GM18508 (cell line): Measurements from ENCODE around the gene KYNU.
"Not testable (repeated sequence)": the region's sequence is repeated elsewhere in the genome, so short reads cannot be mapped to it uniquely, and the experiment has no call there.

Experiments
- ATAC-seq: cut with Tn5 transposase; IDR thresholded peaks from one replicate; pipeline ENCODE4 v1.9.1; 2021; ENCODE audit warnings: moderate number of reproducible peaks; ENCODE audit not compliant: insufficient read depth, unreplicated experiment

The KYNU gene

GRCh38 chr2:142992840-142993239 lies 115.4 kb downstream of the KYNU start:
- ATAC-seq = no peak

- ATAC-seq = no peak
Observed at GRCh38 chr2:142993771-142994170, 116.3 kb downstream of the KYNU start.

- ATAC-seq = no peak
Observed at GRCh38 chr2:142994665-142995064, 117.2 kb downstream of the KYNU start.

GRCh38 chr2:142997231-142997630 lies 119.8 kb downstream of the KYNU start:
- no peak for ATAC-seq

GRCh38 chr2:143000599-143000998 lies 123.1 kb downstream of the KYNU start:
- no peak for ATAC-seq

- ATAC-seq = no peak
Observed at GRCh38 chr2:143001501-143001900, 124.0 kb downstream of the KYNU start.

- ATAC-seq = no peak
Observed at GRCh38 chr2:143015656-143016055, 138.2 kb downstream of the KYNU start.

- ATAC-seq = no peak
Observed at GRCh38 chr2:143026411-143027054, 149.1 kb downstream of the KYNU start.

GRCh38 chr2:143029141-143029540 lies 151.7 kb downstream of the KYNU start:
- no peak for ATAC-seq

GRCh38 chr2:143030127-143030526 lies 152.7 kb downstream of the KYNU start:
- ATAC-seq = no peak

GRCh38 chr2:143034292-143035074 lies 157.0 kb downstream of the KYNU start:
- peak; percentile 81 for ATAC-seq

- no peak for ATAC-seq
Observed at GRCh38 chr2:143051465-143051864, 174.0 kb downstream of the KYNU start.

GRCh38 chr2:143053437-143053836 lies 176.0 kb downstream of the KYNU start:
- not testable (repeated sequence) for ATAC-seq

- ATAC-seq = no peak
Observed at GRCh38 chr2:143056550-143056949, 179.1 kb downstream of the KYNU start.

- ATAC-seq = no peak
Observed at GRCh38 chr2:143058851-143059250, 181.4 kb downstream of the KYNU start.

GRCh38 chr2:143063612-143064200 lies 186.2 kb downstream of the KYNU start:
- ATAC-seq = no peak

- no peak for ATAC-seq
Observed at GRCh38 chr2:143068094-143068493, 190.6 kb downstream of the KYNU start.

- ATAC-seq = no peak
Observed at GRCh38 chr2:143068509-143068908, 191.0 kb downstream of the KYNU start.

- ATAC-seq = no peak
Observed at GRCh38 chr2:143070704-143071103, 193.2 kb downstream of the KYNU start.

- no peak for ATAC-seq
Observed at GRCh38 chr2:143071185-143071876, 193.9 kb downstream of the KYNU start.

GRCh38 chr2:143074913-143075312 lies 197.4 kb downstream of the KYNU start:
- ATAC-seq = not testable (repeated sequence)
